ENCODE results near the gene RPF1. TPM values are rescaled to one million over a fixed set of nuclear protein-coding genes. Genes with fewer than 3 reads are reported as not detected.

Gene RPF1
- total and polyA plus RNA-seq, 2 of the 8 experiments (the other 6 are each of a cell fraction or from before 2014, with no cell fraction given): 18.7 to 41.8 TPM

- no peak overlapping the region for H3K18ac ChIP-seq (ENCODE audit: extremely low read depth, low read length)
- no peak overlapping the region for H3K4me2 ChIP-seq (ENCODE audit: insufficient read depth in 1 of 2, low read depth in 2 of 2, low read length in 2 of 2)
- no peak overlapping the region for H3K27ac ChIP-seq (ENCODE audit: low read depth, low read length)
- peaks cover 0 to 4% (median 0%) of the 10 kb centered on the region in 4 experiments; a peak in 3 of 7 replicates for H3K4me1 ChIP-seq (replicated peaks in 1 of 4; ENCODE audit: control insufficient read depth in 3 of 4, insufficient read depth in 4 of 4, low read length in 3 of 4)
- H4K5ac ChIP-seq (ENCODE audit: insufficient read length, low read depth, low read length): no peak overlapping the region
- H3K9me3 ChIP-seq (ENCODE audit: insufficient read depth in 2 of 2, low read depth in 1 of 2, low read length in 1 of 2): no peaks in the 10 kb centered on the region
- H3K56ac ChIP-seq (replicated peaks; ENCODE audit: insufficient read length, low read depth, low read length): no peak overlapping the region
- H2AK5ac ChIP-seq (ENCODE audit: low read depth, low read length): no peak overlapping the region
- H2BK5ac ChIP-seq (ENCODE audit: low read depth, low read length): no peak overlapping the region
- H2BK120ac ChIP-seq (replicated peaks; ENCODE audit: low read depth, low read length): no peak overlapping the region
- no peak for FAIRE-seq
- no peaks in the 10 kb centered on the region for H3K27me3 ChIP-seq (replicated peaks in 1 of 4; ENCODE audit: control insufficient read depth in 3 of 4, extremely low read depth in 1 of 4, insufficient read depth in 3 of 4, low read length in 3 of 4)
- peak overlapping the region; percentile 79; the same call in 1 of the 2 replicates for H2AFZ ChIP-seq (ENCODE audit: low read length)
- WGBS, 2 experiments (ENCODE audit: extremely low coverage in 1 of 2, insufficient coverage in 1 of 2, insufficient read length in 1 of 2, insufficient replicate concordance in 2 of 2, low coverage in 1 of 2, low lambda C conversion rate in 2 of 2, missing lambda C conversion rate in 1 of 2): 82% methylated on average over 5 of the region's 5 CpGs; no CpG with 5 or more reads in 1 of the 2 experiments
- H2BK12ac ChIP-seq (ENCODE audit: low read depth, low read length): no peak overlapping the region
- no peak overlapping the region for H3K9ac ChIP-seq (replicated peaks in 1 of 4; ENCODE audit: extremely low read depth in 1 of 4, low read depth in 3 of 4, low read length in 3 of 4)
- H3K79me2 ChIP-seq (ENCODE audit: control insufficient read depth in 1 of 2, insufficient read depth in 2 of 2, low read length in 2 of 2): no peaks in the 10 kb centered on the region
- no peak overlapping the region for H2BK15ac ChIP-seq (ENCODE audit: low read length)
- no peak overlapping the region for H4K91ac ChIP-seq (replicated peaks; ENCODE audit: insufficient read length, low read length)
- H2BK20ac ChIP-seq (ENCODE audit: low read length): no peak overlapping the region
- no peak overlapping the region for H3K14ac ChIP-seq (ENCODE audit: insufficient read length)
- H3K36me3 ChIP-seq (ENCODE audit: control insufficient read depth in 2 of 4, insufficient read depth in 4 of 4, low read length in 3 of 4): no peaks in the 10 kb centered on the region
- POLR2A ChIA-PET (ENCODE audit: partially characterized antibody): no interaction called here
- CTCF ChIA-PET (ENCODE audit: partially characterized antibody): interaction anchor here (0.8 to 4.0 kb wide), 7 partner anchors 9 to 535 kb away, joined by 3 to 18 read pairs (median 3); no protein-coding TSS in a partner anchor
- no peaks in the 10 kb centered on the region for H4K20me1 ChIP-seq (replicated peaks in 1 of 2; ENCODE audit: control insufficient read depth in 1 of 2, insufficient read depth in 2 of 2, low read length in 2 of 2)
- no peak overlapping the region for H3K23ac ChIP-seq (ENCODE audit: insufficient read length)
- H3K4me3 ChIP-seq (ENCODE audit: extremely low read depth in 1 of 4, insufficient read depth in 2 of 4, low read depth in 3 of 4, low read length in 4 of 4): no peak overlapping the region; a peak in 1 of 8 replicates
- no peak overlapping the region for H3K4ac ChIP-seq (replicated peaks; ENCODE audit: insufficient read length, low read depth, low read length)
- H3K79me1 ChIP-seq (ENCODE audit: low read depth, low read length): no peaks in the 10 kb centered on the region
- H4K8ac ChIP-seq (ENCODE audit: extremely low read depth, insufficient read depth, low read length): no peak overlapping the region
- DNase-seq (ENCODE audit: low read depth in 1 of 2, low spot score in 2 of 2): no peak
- H3K23me2 ChIP-seq (ENCODE audit: low read depth, low read length): no peaks in the 10 kb centered on the region
These were observed 42.0 kb upstream of the RPF1 start for GRCh38 chr1:84436876-84437655.
